ENCODE results near the gene MSANTD1.

The MSANTD1 gene

DNA sequence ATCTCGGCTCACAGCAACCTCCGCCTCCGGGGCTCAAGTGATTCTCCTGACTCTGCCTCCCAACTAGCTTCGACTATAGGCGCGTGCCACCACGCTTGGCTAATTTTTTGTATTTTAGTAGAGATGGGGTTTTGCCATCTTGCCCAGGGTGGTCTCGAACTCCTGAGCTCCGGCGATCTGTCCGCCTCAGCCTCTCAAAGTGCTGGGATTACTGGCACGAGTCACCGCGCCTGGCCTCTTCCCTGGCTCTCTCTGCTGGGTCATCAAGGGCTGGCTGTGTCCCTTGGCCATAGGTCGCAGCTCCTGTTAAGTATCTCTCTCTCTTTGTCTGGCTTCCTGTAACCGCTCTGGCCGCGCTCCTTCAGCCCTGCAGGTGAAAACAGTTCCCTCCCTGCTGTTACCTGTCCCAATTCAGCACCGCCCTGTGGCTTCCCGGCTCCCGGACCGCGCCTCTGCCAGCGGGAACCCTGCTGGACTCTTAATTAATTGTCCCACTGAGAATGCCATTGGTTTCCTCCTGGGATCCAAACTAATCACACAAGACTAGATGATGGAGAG lies 42.5 kb downstream of the MSANTD1 start:
- no peak for DNase-seq (ENCODE audit: extremely low spot score)
- ChIA-PET CTCF (interaction anchor here (0.7 kb wide), 1 partner anchor 27 kb away, joined by 3 read pairs; no protein-coding TSS in a partner anchor), POLR2A (interaction anchor here (1.8 to 1.9 kb wide), 2 partner anchors 13 to 14 kb away, joined by 5 to 6 read pairs; no protein-coding TSS in a partner anchor)
- TF ChIP-seq ARNT (IDR thresholded peaks at IDR 0.05): no peak
- no peak for TF ChIP-seq FOXA1 (IDR thresholded peaks at IDR 0.05)
- TF ChIP-seq SUZ12 (IDR thresholded peaks at IDR 0.05): no peak
- TF ChIP-seq BHLHE40 (IDR thresholded peaks at IDR 0.05; ENCODE audit: borderline replicate concordance): no peak
- no peak for TF ChIP-seq CTBP1 (IDR thresholded peaks at IDR 0.05; ENCODE audit: borderline replicate concordance)
- TF ChIP-seq NFRKB (IDR thresholded peaks at IDR 0.05): no peak
- TF ChIP-seq LEF1 (IDR thresholded peaks at IDR 0.05; ENCODE audit: borderline replicate concordance): no peak

DNA sequence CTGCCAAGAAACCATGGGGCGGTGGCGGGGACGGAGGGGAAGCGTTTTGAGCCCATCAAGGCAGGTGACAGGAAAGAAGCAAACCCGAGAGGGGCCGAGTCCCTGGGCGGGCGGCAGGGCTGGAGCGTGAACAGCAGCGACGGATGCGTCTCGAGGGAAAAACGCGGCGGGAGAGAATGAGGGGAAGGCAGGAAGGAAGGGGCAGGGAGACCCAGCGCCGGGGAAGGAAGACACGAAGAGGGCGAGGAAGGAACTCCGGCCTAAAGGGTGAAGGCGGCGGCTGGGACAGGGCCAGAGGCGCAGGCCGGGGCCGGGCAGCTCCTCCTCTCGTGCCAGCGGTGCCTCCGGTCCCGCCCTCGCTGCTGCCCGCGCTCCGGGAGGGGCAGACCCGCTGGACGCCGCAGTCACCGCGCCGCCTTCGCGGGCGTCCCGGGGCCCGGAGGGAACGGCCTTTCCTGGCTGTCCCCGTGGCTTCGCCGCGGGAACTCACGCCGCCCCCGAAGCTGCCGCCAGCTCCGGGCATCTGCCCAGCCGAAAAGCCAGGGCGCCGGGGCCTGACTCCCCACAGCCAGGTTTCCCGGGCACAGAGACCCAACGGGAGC lies 43.1 kb downstream of the MSANTD1 start:
- ChIA-PET POLR2A (interaction anchor here (1.8 to 1.9 kb wide), 2 partner anchors 12 to 15 kb away, joined by 5 to 6 read pairs; no protein-coding TSS in a partner anchor), CTCF (interaction anchor here (0.7 kb wide), 1 partner anchor 26 kb away, joined by 3 read pairs; no protein-coding TSS in a partner anchor)
- TF ChIP-seq L3MBTL2 (conservative IDR thresholded peaks at IDR 0.05) (peak; percentile 51), BHLHE40 (IDR thresholded peaks at IDR 0.05; ENCODE audit: borderline replicate concordance) (no peak), ZNF384 (IDR thresholded peaks at IDR 0.05) (no peak), FOXA1 (IDR thresholded peaks at IDR 0.05) (no peak), LEF1 (IDR thresholded peaks at IDR 0.05; ENCODE audit: borderline replicate concordance) (no peak)
- peak; percentile 53 for DNase-seq (ENCODE audit: extremely low spot score)

- POLR2A ChIA-PET: interaction anchor here (0.6 to 1.8 kb wide), 2 partner anchors 10 to 16 kb away, joined by 3 to 5 read pairs; no protein-coding TSS in a partner anchor
- DNase-seq (ENCODE audit: extremely low spot score): peak; percentile 100
- CTCF ChIA-PET: no interaction called here
- TF ChIP-seq FOXK2 (IDR thresholded peaks at IDR 0.05) (no peak), CTBP1 (IDR thresholded peaks at IDR 0.05; ENCODE audit: borderline replicate concordance) (no peak), SP1 (IDR thresholded peaks at IDR 0.05) (no peak), FOXM1 (IDR thresholded peaks at IDR 0.05; ENCODE audit: borderline replicate concordance) (no peak), PKNOX1 (IDR thresholded peaks at IDR 0.05) (no peak), SUZ12 (IDR thresholded peaks at IDR 0.05) (no peak), NFRKB (IDR thresholded peaks at IDR 0.05) (no peak), ELF4 (IDR thresholded peaks at IDR 0.05) (no peak), LEF1 (IDR thresholded peaks at IDR 0.05; ENCODE audit: borderline replicate concordance) (no peak), L3MBTL2 (conservative IDR thresholded peaks at IDR 0.05) (no peak)
Measured at GRCh38 chr4:3292571-3293400, 43.8 kb downstream of the MSANTD1 start, which contains the start of gene RGS12. Gene RGS12 (plus strand): TSS chr4:3293021. CDS start chr4:3316171, 23,150 bp downstream.

GRCh38 chr4:3293401-3294391 lies 44.7 kb downstream of the MSANTD1 start:
- ChIA-PET CTCF (no interaction called here), POLR2A (no interaction called here)
- TF ChIP-seq SUZ12 (IDR thresholded peaks at IDR 0.05): no peak
- peak; percentile 27 for DNase-seq (ENCODE audit: extremely low spot score)

DNA sequence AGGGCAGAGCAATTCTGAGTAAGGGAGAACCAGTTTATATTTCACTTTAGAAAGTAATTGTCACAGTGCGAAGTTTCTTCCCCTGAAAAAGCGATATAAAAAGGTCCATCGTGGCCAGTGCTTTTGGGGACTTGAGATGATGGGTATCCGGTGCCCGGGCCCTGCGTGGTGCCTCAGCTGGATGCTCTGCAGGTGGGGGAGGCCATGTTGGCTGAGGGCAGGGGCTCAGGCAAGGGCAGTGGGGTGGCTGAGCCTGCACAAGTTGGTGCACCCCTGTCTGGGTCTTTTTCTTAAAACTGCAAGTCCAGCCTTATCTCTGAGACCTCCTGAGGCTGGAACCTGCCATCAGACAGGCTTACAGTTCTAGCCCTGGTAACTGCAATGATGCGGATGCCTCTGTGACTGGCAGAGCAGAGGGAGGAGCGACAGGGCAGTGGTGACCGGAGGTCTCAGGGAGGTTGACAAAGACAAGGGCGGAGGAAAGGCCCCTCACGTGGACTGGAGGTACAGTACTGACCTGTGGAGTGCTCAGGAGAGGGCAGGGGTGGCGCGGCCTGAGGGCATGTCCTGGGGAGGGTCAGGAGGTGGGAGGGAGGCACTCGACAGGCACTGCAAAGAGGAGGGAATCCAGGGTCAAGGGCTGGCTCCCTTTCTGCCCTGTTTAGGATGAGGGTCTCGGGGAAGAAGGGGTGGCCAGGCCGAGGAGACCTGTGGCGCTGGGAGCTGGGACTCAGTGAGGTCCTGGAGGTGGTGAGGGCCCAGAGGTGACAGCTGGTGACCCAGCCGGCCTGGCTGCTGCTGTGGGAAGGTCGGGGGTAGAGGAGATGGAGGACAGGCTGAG lies 45.7 kb downstream of the MSANTD1 start:
- no peak for TF ChIP-seq ARNT (IDR thresholded peaks at IDR 0.05)
- no peak for TF ChIP-seq PKNOX1 (IDR thresholded peaks at IDR 0.05)
- TF ChIP-seq FOXM1 (IDR thresholded peaks at IDR 0.05; ENCODE audit: borderline replicate concordance): no peak
- TF ChIP-seq FOXA1 (IDR thresholded peaks at IDR 0.05): no peak
- TF ChIP-seq CTBP1 (IDR thresholded peaks at IDR 0.05; ENCODE audit: borderline replicate concordance): no peak
- TF ChIP-seq NFRKB (IDR thresholded peaks at IDR 0.05): no peak
- TF ChIP-seq ZNF384 (IDR thresholded peaks at IDR 0.05): no peak
- TF ChIP-seq L3MBTL2 (conservative IDR thresholded peaks at IDR 0.05): no peak
- no peak for TF ChIP-seq ELF4 (IDR thresholded peaks at IDR 0.05)
- no peak for TF ChIP-seq HDGF (IDR thresholded peaks at IDR 0.05; ENCODE audit: borderline replicate concordance)
- TF ChIP-seq FOXK2 (IDR thresholded peaks at IDR 0.05): no peak
- TF ChIP-seq SP1 (IDR thresholded peaks at IDR 0.05): no peak
- TF ChIP-seq SUZ12 (IDR thresholded peaks at IDR 0.05): no peak
- TF ChIP-seq LEF1 (IDR thresholded peaks at IDR 0.05; ENCODE audit: borderline replicate concordance): no peak
- no peak for TF ChIP-seq TARDBP (IDR thresholded peaks at IDR 0.05)
- TF ChIP-seq BHLHE40 (IDR thresholded peaks at IDR 0.05; ENCODE audit: borderline replicate concordance): no peak
- ChIA-PET CTCF (no interaction called here), POLR2A (no interaction called here)
- DNase-seq (ENCODE audit: extremely low spot score): no peak

Data from HEK293T (cell line).